ENCODE data around the gene CKAP5. TPM values are rescaled to one million over a fixed set of nuclear protein-coding genes. Genes with fewer than 3 reads are reported as not detected.

The CKAP5 gene
- total RNA-seq, 4 donors from 2014 or later: 27.2 to 37.0 (median 31.6) TPM

GRCh38 chr11:46741600-46742484 is 104.2 kb downstream of the CKAP5 start:
- no peak for TF ChIP-seq CTCF (IDR thresholded peaks at IDR 0.05)
- ATAC-seq (ENCODE audit: low FRiP score) (no peak), DNase-seq (ENCODE audit: low spot score) (no peak)

GRCh38 chr11:46738887-46739286 is 107.2 kb downstream of the CKAP5 start:
- ATAC-seq (ENCODE audit: low FRiP score): no peak
- no peak for TF ChIP-seq CTCF (IDR thresholded peaks at IDR 0.05)
- DNase-seq (ENCODE audit: low spot score): no peak

GRCh38 chr11:46737699-46738098 is 108.4 kb downstream of the CKAP5 start:
- ATAC-seq (ENCODE audit: low FRiP score): no peak
- no peak for DNase-seq (ENCODE audit: low spot score)
- no peak for TF ChIP-seq CTCF (IDR thresholded peaks at IDR 0.05)

GRCh38 chr11:46736615-46737014 is 109.5 kb downstream of the CKAP5 start:
- no peak for TF ChIP-seq CTCF (IDR thresholded peaks at IDR 0.05)
- ATAC-seq (ENCODE audit: low FRiP score) (no peak), DNase-seq (ENCODE audit: low spot score) (no peak)

- no peak for DNase-seq (ENCODE audit: low spot score)
- no peak for ATAC-seq (ENCODE audit: low FRiP score)
- no peak for TF ChIP-seq CTCF (IDR thresholded peaks at IDR 0.05)
Measured at GRCh38 chr11:46736146-46736545, 109.9 kb downstream of the CKAP5 start.

GRCh38 chr11:46733234-46733633 is 112.8 kb downstream of the CKAP5 start:
- no peak for DNase-seq (ENCODE audit: low spot score)
- ATAC-seq (ENCODE audit: low FRiP score): no peak
- TF ChIP-seq CTCF (IDR thresholded peaks at IDR 0.05): no peak

GRCh38 chr11:46731545-46731944 is 114.5 kb downstream of the CKAP5 start:
- no peak for TF ChIP-seq CTCF (IDR thresholded peaks at IDR 0.05)
- no peak for ATAC-seq (ENCODE audit: low FRiP score)
- DNase-seq (ENCODE audit: low spot score): no peak
